HepG2 (cell line): ENCODE measurements around the gene SSBP4. TPM values are rescaled to one million over a fixed set of nuclear protein-coding genes. Genes with fewer than 3 reads are reported as not detected.

Experiments
- ARID5B ChIP-seq: IDR thresholded peaks from 2 replicates; pipeline ENCODE4 v1.4.0; 2020; ENCODE audit warnings: mild to moderate bottlenecking, missing genetic modification reagents
- CC2D1A ChIP-seq: sonication (generic); formaldehyde crosslinking; IDR thresholded peaks from 2 replicates; pipeline ENCODE4 v1.8.1; 2023; ENCODE audit warnings: mild to moderate bottlenecking, missing genetic modification reagents
- E2F2 ChIP-seq: sonication (generic); formaldehyde crosslinking; IDR thresholded peaks from 2 replicates; pipeline ENCODE4 v1.4.0; 2020; ENCODE audit warnings: missing genetic modification reagents, borderline replicate concordance
- FUBP1 ChIP-seq: sonication (generic); formaldehyde crosslinking; IDR thresholded peaks from 2 replicates; pipeline ENCODE4 v1.5.1; 2020; ENCODE audit warnings: missing genetic modification reagents, mild to moderate bottlenecking, borderline replicate concordance
- HOXA5 ChIP-seq: sonication (generic); formaldehyde crosslinking; IDR thresholded peaks from 2 replicates; pipeline ENCODE4 v1.4.0; 2020; ENCODE audit warnings: missing genetic modification reagents
- RELA ChIP-seq: sonication (generic); formaldehyde crosslinking; IDR thresholded peaks from 2 replicates; pipeline ENCODE4 v1.4.0; 2020; ENCODE audit warnings: missing genetic modification reagents
- SAFB2 ChIP-seq: sonication (generic); formaldehyde crosslinking; IDR thresholded peaks from 2 replicates; pipeline ENCODE4 v1.5.1; 2020; ENCODE audit warnings: missing genetic modification reagents, low read depth, mild to moderate bottlenecking, borderline replicate concordance
- SOX6 ChIP-seq, 2 experiments: fragments of 450-650 bp in 1 of 2; sonication (generic) in 1 of 2; formaldehyde crosslinking in 1 of 2; IDR thresholded peaks; 2 replicates each; pipeline versions ENCODE4 v1.4.0 to v1.6.1; 2017 to 2020; ENCODE audit warnings: antibody characterized with exemption in 1 of 2, mild to moderate bottlenecking in 1 of 2, missing genetic modification reagents in 1 of 2
- ZHX2 ChIP-seq, 2 experiments: sonication (generic) in 1 of 2; formaldehyde crosslinking in 1 of 2; IDR thresholded peaks; 2 replicates each; pipeline versions ENCODE4 v1.6.1 to v1.9.0; 2014 to 2022; ENCODE audit warnings: antibody characterized with exemption in 1 of 2, borderline replicate concordance in 1 of 2, inconsistent platforms in 1 of 2, low read depth in 1 of 2, missing genetic modification reagents in 1 of 2
- ZNF143 ChIP-seq: sonication (generic); formaldehyde crosslinking; IDR thresholded peaks from 2 replicates; pipeline ENCODE4 v1.4.0; 2020; ENCODE audit warnings: missing genetic modification reagents
- ZNF543 ChIP-seq: sonication (generic); formaldehyde crosslinking; IDR thresholded peaks from 2 replicates; pipeline ENCODE4 v1.4.0; 2020; ENCODE audit warnings: mild to moderate bottlenecking, missing genetic modification reagents
- ZNF703 ChIP-seq: sonication (generic); formaldehyde crosslinking; IDR thresholded peaks from 2 replicates; pipeline ENCODE4 v1.5.1; 2020; ENCODE audit warnings: missing genetic modification reagents, mild to moderate bottlenecking, moderate library complexity, borderline replicate concordance
- ZNF781 ChIP-seq: sonication (generic); formaldehyde crosslinking; IDR thresholded peaks from 2 replicates; pipeline ENCODE4 v1.5.1; 2020; ENCODE audit warnings: borderline replicate concordance, mild to moderate bottlenecking, missing genetic modification reagents; ENCODE audit errors: not compliant biosample characterization
- polyA plus RNA-seq, 8 experiments: library from polyadenylated mRNA; depleted of rRNA in 3 of 8; stranded (reverse) in 7 of 8; unstranded in 1 of 8; fragments of >200 nt; fragmentation: Illumina TruSeq in 4 of 8; extraction: Trizol in 4 of 8; gene quantifications; 2 replicates each; pipeline versions ENCODE4 v1.2.1 to v1.2.3, GENCODE V29; 2011 to 2016; ENCODE audit warnings: low read depth in 4 of 8, missing spikeins in 1 of 8, mixed read lengths in 1 of 8; ENCODE audit not compliant: insufficient read depth in 1 of 8
- total RNA-seq, 5 experiments: library from RNA; depleted of rRNA; stranded (reverse); fragments of >200 nt; fragmentation: Illumina TruSeq; extraction: Trizol; gene quantifications; 2 replicates each; pipeline ENCODE4 v1.2.3, GENCODE V29; 2016; ENCODE audit warnings: low read depth in 1 of 5

SSBP4 gene
- total and polyA plus RNA-seq, 2 of the 13 experiments (the other 11 are each of a cell fraction or from before 2014, with no cell fraction given), result 20.8 to 39.5 TPM

DNA sequence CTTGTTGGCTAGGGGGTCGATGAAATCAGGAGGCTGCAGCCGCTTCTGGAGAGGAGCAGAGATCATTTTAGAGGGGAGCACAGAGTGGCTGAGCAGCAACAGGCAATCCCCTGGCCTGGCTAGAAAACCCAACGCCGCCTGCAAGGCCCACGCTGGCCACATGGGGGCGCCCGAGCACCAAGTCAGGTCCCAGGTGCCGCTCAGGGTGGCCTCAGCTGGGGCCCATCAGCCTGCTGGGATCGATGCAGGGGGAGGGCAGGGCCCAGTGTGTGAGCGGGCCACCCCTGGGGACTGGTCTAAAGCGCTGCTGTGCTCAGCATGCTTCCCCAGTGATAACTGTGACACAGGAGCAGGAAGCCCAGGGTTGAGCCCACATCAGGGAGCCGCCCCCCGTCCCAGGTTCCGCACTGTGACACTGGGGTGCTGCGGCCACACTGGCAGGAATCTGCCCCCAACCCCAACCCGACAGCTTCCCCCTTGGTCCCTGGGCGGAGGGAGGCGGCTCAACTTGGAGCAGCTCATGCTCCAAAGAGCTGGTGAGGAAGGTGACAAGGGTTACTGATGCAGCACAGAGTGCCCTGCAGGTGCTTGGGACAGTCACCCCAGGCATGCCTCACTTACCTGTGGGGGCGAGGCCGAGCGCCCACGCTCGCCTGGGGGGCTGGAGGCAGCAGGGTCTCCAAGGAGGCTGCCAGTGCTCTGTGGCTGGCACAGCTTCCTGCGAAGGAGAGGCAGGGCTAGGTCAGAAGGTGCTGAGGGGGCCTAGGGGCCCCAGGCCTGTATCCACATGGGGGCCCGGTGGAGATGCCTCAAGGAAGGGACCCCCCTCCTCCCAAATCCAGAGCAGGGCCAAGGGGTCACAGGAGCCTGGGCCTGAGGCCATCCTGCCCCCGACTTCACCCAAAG lies 32.0 kb downstream of the SSBP4 start (continued):
- TF ChIP-seq ZHX2 (IDR thresholded peaks at IDR 0.05; ENCODE audit: low read depth) (no peak), ZHX2 (CRISPR knock-in tag; IDR thresholded peaks at IDR 0.05; ENCODE audit: borderline replicate concordance) (no peak), HOXA5 (CRISPR knock-in tag) (no peak), FUBP1 (no peak), ZNF543 (0 out of 2 replicates have a peak, but pooled peaks have one; percentile 32), E2F2 (no peak), CC2D1A (CRISPR knock-in tag) (no peak), SAFB2 (CRISPR knock-in tag) (no peak), ZNF781 (no peak), RELA (CRISPR knock-in tag) (no peak), ARID5B (CRISPR knock-in tag) (0 out of 2 replicates have a peak, but pooled peaks have one; percentile 15), ZNF703 (CRISPR knock-in tag) (no peak), SOX6 (IDR thresholded peaks at IDR 0.05) (no peak), SOX6 (CRISPR knock-in tag; IDR thresholded peaks at IDR 0.05) (no peak), ZNF143 (CRISPR knock-in tag) (peak; percentile 67)
